Measurements from ENCODE around the gene SLC9A6.
"Not testable (repeated sequence)": the region's sequence is repeated elsewhere in the genome, so short reads cannot be mapped to it uniquely, and the experiment has no call there.

SLC9A6 gene

GRCh38 chrX:136030303-136031191 lies 45.3 kb downstream of the SLC9A6 start:
- DNase-seq: peak; percentile 62

GRCh38 chrX:136031626-136032025 lies 46.4 kb downstream of the SLC9A6 start:
- DNase-seq: no peak

- no peak for DNase-seq
These were observed 47.1 kb downstream of the SLC9A6 start for GRCh38 chrX:136032370-136032769.

GRCh38 chrX:136034668-136035067 lies 49.4 kb downstream of the SLC9A6 start:
- DNase-seq: peak; percentile 4

GRCh38 chrX:136035663-136036062 lies 50.4 kb downstream of the SLC9A6 start:
- DNase-seq: no peak

GRCh38 chrX:136039485-136039884 lies 54.2 kb downstream of the SLC9A6 start:
- DNase-seq: no peak

- no peak for DNase-seq
These were observed 54.7 kb downstream of the SLC9A6 start for GRCh38 chrX:136039968-136040367.

GRCh38 chrX:136041254-136041812 lies 56.1 kb downstream of the SLC9A6 start:
- DNase-seq: no peak

GRCh38 chrX:136045008-136045407 lies 59.8 kb downstream of the SLC9A6 start:
- no peak for DNase-seq

- no peak for DNase-seq
These were observed 61.2 kb downstream of the SLC9A6 start for GRCh38 chrX:136046295-136047015.

- peak; percentile 57 for DNase-seq
These were observed 61.9 kb downstream of the SLC9A6 start for GRCh38 chrX:136047016-136047642.

- DNase-seq: peak; percentile 49
These were observed 62.7 kb downstream of the SLC9A6 start for GRCh38 chrX:136047969-136048368.

- DNase-seq: no peak
These were observed 63.2 kb downstream of the SLC9A6 start for GRCh38 chrX:136048446-136048845.

GRCh38 chrX:136049608-136050007 lies 64.4 kb downstream of the SLC9A6 start:
- DNase-seq: no peak

GRCh38 chrX:136050875-136051274 lies 65.6 kb downstream of the SLC9A6 start:
- not testable (repeated sequence) for DNase-seq

GRCh38 chrX:136051611-136052010 lies 66.4 kb downstream of the SLC9A6 start:
- no peak for DNase-seq

- peak; percentile 51 for DNase-seq
These were observed 70.5 kb downstream of the SLC9A6 start for GRCh38 chrX:136055651-136056221.

- no peak for DNase-seq
These were observed 72.3 kb downstream of the SLC9A6 start for GRCh38 chrX:136057567-136057966.

GRCh38 chrX:136059350-136059749 lies 74.1 kb downstream of the SLC9A6 start:
- no peak for DNase-seq

GRCh38 chrX:136061286-136061685 lies 76.1 kb downstream of the SLC9A6 start:
- no peak for DNase-seq

GRCh38 chrX:136061696-136062095 lies 76.5 kb downstream of the SLC9A6 start:
- DNase-seq: no peak

- DNase-seq: no peak
These were observed 78.3 kb downstream of the SLC9A6 start for GRCh38 chrX:136063340-136064079.
